Breast epithelium (tissue), 4 donors: ENCODE results near the gene HGD. TPM values are rescaled to one million over a fixed set of nuclear protein-coding genes. Genes with fewer than 3 reads are reported as not detected.
"Not testable (repeated sequence)": the region's sequence is repeated elsewhere in the genome, so short reads cannot be mapped to it uniquely, and the experiment has no call there.

ENCODE experiments used
- DNase-seq, 2 donors: peaks; one replicate each; pipeline ENCODE4 v3.0.0-alpha.2; 2019; ENCODE audit warnings: low spot score in 2 of 2
- H3K27ac ChIP-seq, 2 donors: fragments of 200-600 bp; sonication (generic) in 1 of 2; one replicate each; pipeline ENCODE4 v1.5.1; 2016 to 2019; ENCODE audit warnings: mild to moderate bottlenecking in 1 of 2
- H3K27me3 ChIP-seq, 2 donors: fragments of 200-600 bp; sonication (generic) in 1 of 2; one replicate each; pipeline versions ENCODE4 v1.5.1 to v1.6.0; 2017 to 2019; ENCODE audit warnings: control low read depth in 1 of 2, mild to moderate bottlenecking in 1 of 2
- H3K36me3 ChIP-seq: fragments of 200-600 bp; one replicate; pipeline ENCODE4 v1.5.1; 2019
- H3K4me1 ChIP-seq, 2 donors: fragments of 200-600 bp; sonication (generic); one replicate each; pipeline ENCODE4 v1.5.1; 2016 to 2019; ENCODE audit warnings: control low read depth in 1 of 2
- H3K4me3 ChIP-seq, 3 donors: fragments of 200-600 bp; sonication (generic); 1 replicate in 2 of 3; 2 replicates in 1 of 3; pipeline ENCODE4 v1.5.1; 2016 to 2019; ENCODE audit warnings: mild to moderate bottlenecking in 3 of 3, moderate library complexity in 2 of 3
- H3K9me3 ChIP-seq, 2 donors: fragments of 200-600 bp; sonication (generic) in 1 of 2; one replicate each; pipeline ENCODE4 v1.5.1; 2016 to 2019; ENCODE audit warnings: control low read depth in 1 of 2
- CTCF ChIP-seq, 3 donors: fragments of 450-650 bp; IDR thresholded peaks; one replicate each; pipeline ENCODE4 v1.5.1; 2016 to 2017; ENCODE audit warnings: antibody characterized with exemption in 3 of 3, mild to moderate bottlenecking in 3 of 3, moderate library complexity in 3 of 3
- POLR2A ChIP-seq: fragments of 450-650 bp; IDR thresholded peaks from one replicate; pipeline ENCODE4 v1.6.1; 2016; ENCODE audit warnings: antibody characterized with exemption, mild to moderate bottlenecking, moderate library complexity
- POLR2AphosphoS5 ChIP-seq, 3 donors: sonication (generic); formaldehyde crosslinking; IDR thresholded peaks; one replicate each; pipeline ENCODE4 v1.6.1; 2017; ENCODE audit warnings: antibody characterized with exemption in 3 of 3
- intact Hi-C: fragments of 100-400 bp; cut with DNase I; formaldehyde crosslinking; loops from one replicate; pipeline ENCODE4 v1.15.1; 2023; ENCODE audit warnings: low total_unique reads
- total RNA-seq, 3 donors: library from RNA; depleted of rRNA; stranded (reverse); fragments of >200 nt; gene quantifications; one replicate each; pipeline ENCODE4 v1.1.0, GENCODE V29; 2016

The HGD gene
- 10 to 100 TPM in 1 of 3 donors, 1 to 10 TPM in 1, not detected in 1; 5.1 to 25.9 TPM for total RNA-seq

GRCh38 chr3:120682095-120682681, at the start of gene HGD:
Gene HGD (minus strand): TSS chr3:120682239. CDS start chr3:120682111, 128 bp downstream.
- DNase-seq = peak; percentile 23 to 60
- Histone ChIP-seq H3K27ac (peak within 1 kb of the TSS; percentile 16 to 68), H3K36me3 (no peaks in the 10 kb centered on the region), H3K4me3 (peak within 1 kb of the TSS in 1 of 3 donors; percentile 5), H3K27me3 (no peaks in the 10 kb centered on the region), H3K9me3 (no peaks in the 10 kb centered on the region), H3K4me1 (peaks cover 0 to 4% of the 10 kb centered on the region in 2 donors)
- intact Hi-C loops = no loop called here
- TF ChIP-seq CTCF (IDR thresholded peaks at IDR 0.05) (no peak), POLR2A (no peak), POLR2AphosphoS5 (IDR thresholded peaks at IDR 0.05) (no peak)

GRCh38 chr3:120730576-120731542, 48.8 kb upstream of the HGD start:
- no peaks in the 10 kb centered on the region for H3K4me1 ChIP-seq
- no peaks in the 10 kb centered on the region for H3K36me3 ChIP-seq
- H3K9me3 ChIP-seq = no peaks in the 10 kb centered on the region
- no peak overlapping the region for H3K4me3 ChIP-seq
- no peaks in the 10 kb centered on the region for H3K27me3 ChIP-seq
- intact Hi-C loops = no loop called here
- H3K27ac ChIP-seq = no peak overlapping the region
- DNase-seq = no peak
- no peak for TF ChIP-seq CTCF (IDR thresholded peaks at IDR 0.05)
- TF ChIP-seq POLR2A = no peak
- no peak for TF ChIP-seq POLR2AphosphoS5 (IDR thresholded peaks at IDR 0.05)

- TF ChIP-seq CTCF (IDR thresholded peaks at IDR 0.05) (no peak), POLR2AphosphoS5 (IDR thresholded peaks at IDR 0.05) (no peak), POLR2A (no peak)
- no peak for DNase-seq
- Histone ChIP-seq H3K9me3 (no peaks in the 10 kb centered on the region), H3K4me1 (no peaks in the 10 kb centered on the region), H3K4me3 (no peak overlapping the region), H3K27ac (no peak overlapping the region), H3K27me3 (no peaks in the 10 kb centered on the region), H3K36me3 (no peaks in the 10 kb centered on the region)
- intact Hi-C loops = no loop called here
Observed at GRCh38 chr3:120726791-120727190, 44.8 kb upstream of the HGD start.

- peak overlapping the region in 1 of 2 donors; percentile 68 for H3K27ac ChIP-seq
- DNase-seq = peak; percentile 40 to 74
- H3K4me1 ChIP-seq, H3K9me3 ChIP-seq, intact Hi-C loops, H3K27me3 ChIP-seq, H3K36me3 ChIP-seq: not testable (repeated sequence)
- H3K4me3 ChIP-seq = peak overlapping the region in 2 of 3 donors; percentile 51 to 60
- TF ChIP-seq POLR2AphosphoS5 (IDR thresholded peaks at IDR 0.05) = peak in 1 of 3 donors; percentile 18
Observed at GRCh38 chr3:120719167-120719834, 37.3 kb upstream of the HGD start.

GRCh38 chr3:120713262-120713661, 31.2 kb upstream of the HGD start:
- H3K4me3 ChIP-seq = no peak overlapping the region
- no peak for DNase-seq
- no peak overlapping the region for H3K27ac ChIP-seq
- H3K27me3 ChIP-seq = no peaks in the 10 kb centered on the region
- H3K4me1 ChIP-seq = no peaks in the 10 kb centered on the region
- no peaks in the 10 kb centered on the region for H3K9me3 ChIP-seq
- intact Hi-C loops = no loop called here
- no peak for TF ChIP-seq CTCF (IDR thresholded peaks at IDR 0.05)
- TF ChIP-seq POLR2A = no peak
- TF ChIP-seq POLR2AphosphoS5 (IDR thresholded peaks at IDR 0.05) = no peak
- no peaks in the 10 kb centered on the region for H3K36me3 ChIP-seq
